IMR-90 (cell line): ENCODE results near the gene RGS9. TPM values are rescaled to one million over a fixed set of nuclear protein-coding genes. Genes with fewer than 3 reads are reported as not detected.

Experiments
- ATAC-seq: fragments of 200-7000 bp; cut with Tn5 transposase; 2 replicates; pipeline ENCODE4 v1.9.1; 2020; ENCODE audit warnings: low read depth, mild to moderate bottlenecking, moderate library complexity
- BruUV-seq: library from RNA; stranded (reverse); fragments of 400-500 nt; replicated peaks from 2 replicates; lab custom pipeline; 2021; lab: Mats Ljungman, UMichigan
- CTCF ChIA-PET: fragments of 300-600 bp; formaldehyde crosslinking; extraction: SDS; loops from one replicate; lab custom pipeline; 2021; ENCODE audit warnings: antibody characterized with exemption; lab: Yijun Ruan, JAX
- POLR2A ChIA-PET: fragments of 300-600 bp; sonication (Branson Sonifier 250); formaldehyde crosslinking; loops from one replicate; lab custom pipeline; 2022; ENCODE audit warnings: antibody characterized with exemption; ENCODE audit not compliant: unreplicated experiment; lab: Charles Lee
- DNase-seq: peaks from one replicate; pipeline ENCODE4 v3.0.0; 2013
- H2AFZ ChIP-seq: replicated peaks from 2 replicates; pipeline ENCODE3; 2013; ENCODE audit warnings: low read length, mild to moderate bottlenecking; ENCODE audit not compliant: poor library complexity
- H2AK5ac ChIP-seq: 2 replicates; pipeline ENCODE4 v1.6.1; 2013; ENCODE audit warnings: low read depth, low read length, inconsistent platforms
- H2AK9ac ChIP-seq: replicated peaks from 2 replicates; pipeline ENCODE3; 2013; ENCODE audit warnings: mild to moderate bottlenecking, low read depth, low read length, moderate library complexity; ENCODE audit not compliant: poor library complexity
- H2BK120ac ChIP-seq: 2 replicates; pipeline ENCODE4 v1.6.1; 2013; ENCODE audit warnings: low read depth, low read length, inconsistent platforms
- H2BK15ac ChIP-seq: 3 replicates; pipeline ENCODE4 v1.6.1; 2013; ENCODE audit warnings: low read depth, low read length, inconsistent platforms
- H2BK20ac ChIP-seq: 2 replicates; pipeline ENCODE4 v1.6.1; 2013; ENCODE audit warnings: low read depth, mild to moderate bottlenecking, inconsistent platforms, low read length, moderate library complexity
- H2BK5ac ChIP-seq: 2 replicates; pipeline ENCODE4 v1.6.1; 2013; ENCODE audit warnings: mild to moderate bottlenecking, low read depth, low read length, inconsistent platforms; ENCODE audit not compliant: poor library complexity, severe bottlenecking
- H3K14ac ChIP-seq: replicated peaks from 2 replicates; pipeline ENCODE4 v1.6.1; 2013; ENCODE audit warnings: low read depth, low read length, inconsistent platforms
- H3K18ac ChIP-seq: 2 replicates; pipeline ENCODE4 v1.6.1; 2013; ENCODE audit warnings: low read depth, low read length, control low read depth
- H3K23ac ChIP-seq: 2 replicates; pipeline ENCODE4 v1.6.1; 2013; ENCODE audit warnings: low read depth, low read length, inconsistent platforms
- H3K27ac ChIP-seq: 2 replicates; pipeline ENCODE4 v1.5.1; 2013; ENCODE audit warnings: mild to moderate bottlenecking, control low read depth, low read length; ENCODE audit not compliant: insufficient read depth
- H3K27me3 ChIP-seq: 2 replicates; pipeline ENCODE4 v1.6.1; 2013; ENCODE audit warnings: low read length; ENCODE audit not compliant: control insufficient read depth, insufficient read depth
- H3K36me3 ChIP-seq: 2 replicates; pipeline ENCODE4 v1.6.1; 2013; ENCODE audit warnings: low read length, mixed read lengths; ENCODE audit not compliant: control insufficient read depth, insufficient read depth
- H3K4ac ChIP-seq: 2 replicates; pipeline ENCODE4 v1.6.1; 2013; ENCODE audit warnings: low read depth, low read length, inconsistent platforms
- H3K4me1 ChIP-seq: 2 replicates; pipeline ENCODE4 v1.6.1; 2013; ENCODE audit warnings: low read length, mixed read lengths; ENCODE audit not compliant: control insufficient read depth, insufficient read depth
- H3K4me2 ChIP-seq: 2 replicates; pipeline ENCODE4 v1.6.1; 2013; ENCODE audit warnings: low read depth, mild to moderate bottlenecking, control low read depth, low read length, moderate library complexity
- H3K4me3 ChIP-seq: 2 replicates; pipeline ENCODE4 v1.5.1; 2013; ENCODE audit warnings: low read depth, mild to moderate bottlenecking, control low read depth, low read length, moderate library complexity; ENCODE audit not compliant: insufficient read depth
- H3K56ac ChIP-seq: 2 replicates; pipeline ENCODE4 v1.6.1; 2013; ENCODE audit warnings: low read length, inconsistent platforms; ENCODE audit not compliant: insufficient read depth; ENCODE audit errors: extremely low read depth
- H3K79me1 ChIP-seq, 2 experiments: 2 replicates each; pipeline ENCODE4 v1.6.1; 2013; ENCODE audit warnings: low read length in 2 of 2, inconsistent platforms in 1 of 2, low read depth in 1 of 2
- H3K9ac ChIP-seq: 2 replicates; pipeline ENCODE4 v1.6.1; 2013; ENCODE audit warnings: low read depth, low read length, control low read depth
- H3K9me1 ChIP-seq: 2 replicates; pipeline ENCODE4 v1.6.1; 2013; ENCODE audit warnings: low read length, inconsistent platforms; ENCODE audit not compliant: insufficient read depth
- H3K9me3 ChIP-seq: 2 replicates; pipeline ENCODE4 v1.6.1; 2013; ENCODE audit warnings: low read length; ENCODE audit not compliant: control insufficient read depth, insufficient read depth
- H4K20me1 ChIP-seq: 2 replicates; pipeline ENCODE4 v1.6.1; 2013; ENCODE audit warnings: low read length, inconsistent platforms; ENCODE audit not compliant: insufficient read depth
- H4K5ac ChIP-seq: 2 replicates; pipeline ENCODE4 v1.6.1; 2013; ENCODE audit warnings: mild to moderate bottlenecking, low read depth, low read length, control low read depth
- H4K8ac ChIP-seq, 2 experiments: 2 replicates each; pipeline ENCODE4 v1.6.1; 2013; ENCODE audit warnings: low read depth in 2 of 2, low read length in 2 of 2, control low read depth in 1 of 2, inconsistent platforms in 1 of 2
- H4K91ac ChIP-seq: 2 replicates; pipeline ENCODE4 v1.6.1; 2013; ENCODE audit warnings: low read depth, low read length, inconsistent platforms; ENCODE audit not compliant: insufficient read depth
- BHLHE40 ChIP-seq: fragments of 150-350 bp; IDR thresholded peaks from 2 replicates; pipeline ENCODE4 v1.6.1; 2016; ENCODE audit warnings: mild to moderate bottlenecking, low read depth, low read length
- CEBPB ChIP-seq: IDR thresholded peaks from 2 replicates; pipeline ENCODE4 v1.6.1; 2012; ENCODE audit warnings: low read depth, low read length, improper control_type of control experiment
- CTCF ChIP-seq: conservative IDR thresholded peaks from 2 replicates; pipeline ENCODE4 v1.5.1; 2012; ENCODE audit warnings: mild to moderate bottlenecking, low read depth, low read length, improper control_type of control experiment
- ELK1 ChIP-seq: fragments of 150-350 bp; IDR thresholded peaks from 2 replicates; pipeline ENCODE4 v1.6.1; 2016; ENCODE audit warnings: low read depth, mild to moderate bottlenecking, low read length, moderate library complexity, borderline replicate concordance
- FOS ChIP-seq: fragments of 150-350 bp; IDR thresholded peaks from 2 replicates; pipeline ENCODE4 v1.6.1; 2016; ENCODE audit warnings: low read depth, low read length
- MAZ ChIP-seq: IDR thresholded peaks from 2 replicates; pipeline ENCODE4 v1.6.1; 2012; ENCODE audit warnings: low read depth, mild to moderate bottlenecking, low read length, improper control_type of control experiment, moderate library complexity, borderline replicate concordance
- MXI1 ChIP-seq: IDR thresholded peaks from 2 replicates; pipeline ENCODE4 v1.6.1; 2012; ENCODE audit warnings: low read depth, mild to moderate bottlenecking, low read length, moderate library complexity, borderline replicate concordance
- NFE2L2 ChIP-seq: fragments of 150-350 bp; IDR thresholded peaks from 2 replicates; pipeline ENCODE4 v1.6.1; 2016; ENCODE audit warnings: low read depth, mild to moderate bottlenecking, low read length
- POLR2A ChIP-seq: IDR thresholded peaks from 2 replicates; pipeline ENCODE4 v1.6.1; 2012; ENCODE audit warnings: mild to moderate bottlenecking, low read depth, low read length
- RCOR1 ChIP-seq: IDR thresholded peaks from 2 replicates; pipeline ENCODE4 v1.6.1; 2012; ENCODE audit warnings: mild to moderate bottlenecking, low read length, improper control_type of control experiment; ENCODE audit not compliant: insufficient replicate concordance
- RFX5 ChIP-seq: IDR thresholded peaks from 2 replicates; pipeline ENCODE4 v1.8.0; 2012; ENCODE audit warnings: low read depth, mild to moderate bottlenecking, low read length, moderate library complexity
- SMC3 ChIP-seq: fragments of 150-350 bp; IDR thresholded peaks from 2 replicates; pipeline ENCODE4 v1.6.1; 2016; ENCODE audit warnings: low read depth, mild to moderate bottlenecking, antibody characterized with exemption, low read length, moderate library complexity
- USF2 ChIP-seq: fragments of 150-350 bp; IDR thresholded peaks from 2 replicates; pipeline ENCODE4 v1.6.1; 2017; ENCODE audit warnings: mild to moderate bottlenecking, antibody characterized with exemption, low read length, low read depth
- WGBS, 2 experiments: methylation state at CpG; one replicate each; pipeline versions ENCODE4 v1.1.5 to v1.1.7; 2013; ENCODE audit warnings: missing lambda C conversion rate in 2 of 2; ENCODE audit not compliant: insufficient read length in 1 of 2; ENCODE audit errors: extremely low coverage in 2 of 2; 5-methylcytosine and 5-hydroxymethylcytosine counted together
- dilution Hi-C: fragments of 300-500 bp; cut with HindIII; formaldehyde crosslinking; loops from one replicate; pipeline ENCODE4 v1.14.3; 2018; ENCODE audit warnings: low sequenced_read_pairs; ENCODE audit not compliant: unreplicated experiment
- in situ Hi-C: fragments of 300-500 bp; cut with MboI; formaldehyde crosslinking; loops from 3 replicates; pipeline ENCODE4 v1.14.3; 2019; ENCODE audit warnings: low sequenced_read_pairs, inconsistent platforms, mixed read lengths
- intact Hi-C: fragments of 100-400 bp; cut with micrococcal nuclease; formaldehyde crosslinking; loops from 2 replicates; pipeline ENCODE4 v1.10.0; 2022
- polyA plus RNA-seq, 3 experiments: library from polyadenylated mRNA; depleted of rRNA; stranded (reverse); fragments of >200 nt; gene quantifications; 2 replicates each; pipeline ENCODE4 v1.2.3, GENCODE V29; 2012; ENCODE audit warnings: low replicate concordance in 1 of 3
- total RNA-seq: library from RNA; depleted of rRNA; stranded (reverse); fragments of >200 nt; gene quantifications from 2 replicates; pipeline ENCODE4 v1.2.3, GENCODE V29; 2012

The RGS9 gene
- total and polyA plus RNA-seq, 2 of the 4 experiments (the other 2 are of a cell fraction), result 0.90 to 1.1 TPM

GRCh38 chr17:65195716-65196115, 58.5 kb downstream of the RGS9 start:
- H4K91ac ChIP-seq, result no peak overlapping the region
- no peak overlapping the region for H3K14ac ChIP-seq
- no peaks in the 10 kb centered on the region for H3K27me3 ChIP-seq
- H3K9ac ChIP-seq, result no peak overlapping the region
- no peak overlapping the region for H3K4ac ChIP-seq
- no peaks in the 10 kb centered on the region for H3K36me3 ChIP-seq
- no peaks in the 10 kb centered on the region; a peak in 1 of 4 replicates for H3K79me1 ChIP-seq
- no peak overlapping the region for H2AK9ac ChIP-seq
- POLR2A ChIA-PET, result no interaction called here
- no peak overlapping the region for H3K18ac ChIP-seq
- H3K9me3 ChIP-seq, result no peaks in the 10 kb centered on the region
- intact Hi-C loops (loop anchor here (2.0 to 10.0 kb wide), 6 partner anchors 73 to 421 kb away; no protein-coding TSS in a partner anchor), dilution Hi-C loops (no loop called here), in situ Hi-C loops (no loop called here)
- CTCF ChIA-PET, result interaction anchor here (0.7 to 0.8 kb wide), 2 partner anchors 59 to 227 kb away, joined by 3 read pairs; no protein-coding TSS in a partner anchor
- H2AFZ ChIP-seq, result no peak overlapping the region
- H4K20me1 ChIP-seq, result no peaks in the 10 kb centered on the region
- H4K5ac ChIP-seq, result no peak overlapping the region
- H2AK5ac ChIP-seq, result no peak overlapping the region; the same call in 1 of the 2 replicates
- H3K56ac ChIP-seq, result no peak overlapping the region
- no peak overlapping the region for H3K27ac ChIP-seq
- no peak overlapping the region; the same call in 2 of the 3 replicates for H2BK15ac ChIP-seq
- H3K9me1 ChIP-seq, result peaks cover 11% of the 10 kb centered on the region
- no peak overlapping the region for H4K8ac ChIP-seq
- BruUV-seq, result no TSS peak
- peaks cover 6% of the 10 kb centered on the region; the same call in 1 of the 2 replicates for H3K4me1 ChIP-seq
- no peak overlapping the region for H2BK5ac ChIP-seq
- WGBS, 2 experiments, result 31% methylated on average over 3 of the region's 7 CpGs; no CpG with 5 or more reads in 1 of the 2 experiments
- no peak overlapping the region for H3K4me3 ChIP-seq
- no peak overlapping the region for H3K4me2 ChIP-seq
- TF ChIP-seq SMC3 (no peak), MXI1 (no peak), USF2 (no peak), CEBPB (no peak), RCOR1 (no peak), MAZ (no peak), ELK1 (no peak), CTCF (no peak), BHLHE40 (no peak), NFE2L2 (no peak), RFX5 (no peak), FOS (no peak), POLR2A (no peak)
- DNase-seq (no peak), ATAC-seq (no peak)
- H2BK20ac ChIP-seq, result no peak overlapping the region
- H3K23ac ChIP-seq, result no peak overlapping the region
- H2BK120ac ChIP-seq, result 0 out of 2 replicates have a peak overlapping the region, but pooled peaks have one; percentile 6
